HG03060 (cell line): ENCODE measurements around the gene NMT1.

Experiments used
- ATAC-seq: cut with Tn5 transposase; IDR thresholded peaks from one replicate; pipeline ENCODE4 v1.9.1; 2021; ENCODE audit warnings: low read depth, moderate number of reproducible peaks; ENCODE audit not compliant: unreplicated experiment

The NMT1 gene

DNA sequence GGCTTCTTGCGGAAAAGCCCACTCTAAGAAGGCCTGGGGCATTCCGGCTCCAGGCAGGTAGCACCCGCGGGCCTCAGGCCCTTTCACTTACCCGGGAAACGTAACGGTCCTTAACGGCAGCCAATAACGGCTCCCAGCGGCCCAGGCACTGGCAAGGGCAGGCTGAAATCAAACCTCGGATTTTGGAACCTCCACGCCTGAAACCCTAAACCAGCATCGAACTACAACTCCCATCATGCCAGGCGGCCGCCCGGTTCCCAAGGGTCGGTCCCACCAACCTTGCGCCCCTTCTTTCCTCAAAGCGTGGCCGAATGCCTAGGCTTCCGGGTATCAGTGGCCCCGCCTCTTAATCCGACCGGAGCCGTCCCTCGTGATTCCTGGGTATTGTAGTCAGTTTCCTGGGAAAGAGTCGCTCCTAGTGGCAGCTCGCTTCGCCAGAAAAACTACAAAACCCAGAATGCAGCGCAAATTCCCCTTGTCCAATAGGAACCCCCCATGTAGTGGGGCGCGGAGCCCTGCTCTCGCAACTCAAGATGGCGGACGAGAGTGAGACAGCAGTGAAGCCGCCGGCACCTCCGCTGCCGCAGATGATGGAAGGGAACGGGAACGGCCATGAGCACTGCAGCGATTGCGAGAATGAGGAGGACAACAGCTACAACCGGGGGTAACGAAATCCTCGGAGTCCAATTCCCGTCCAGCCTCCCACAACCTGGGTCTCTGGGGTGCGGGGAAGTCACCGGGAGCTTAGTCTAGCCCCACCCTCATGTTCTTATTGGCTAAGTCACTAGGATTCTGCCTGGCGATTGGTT is at the start of gene NMT1:
NMT1 (plus strand) TSS at position 521 of the 809 bp plus-strand sequence; CDS start at position 534, 13 bp downstream.
- peak; percentile 81 for ATAC-seq

DNA sequence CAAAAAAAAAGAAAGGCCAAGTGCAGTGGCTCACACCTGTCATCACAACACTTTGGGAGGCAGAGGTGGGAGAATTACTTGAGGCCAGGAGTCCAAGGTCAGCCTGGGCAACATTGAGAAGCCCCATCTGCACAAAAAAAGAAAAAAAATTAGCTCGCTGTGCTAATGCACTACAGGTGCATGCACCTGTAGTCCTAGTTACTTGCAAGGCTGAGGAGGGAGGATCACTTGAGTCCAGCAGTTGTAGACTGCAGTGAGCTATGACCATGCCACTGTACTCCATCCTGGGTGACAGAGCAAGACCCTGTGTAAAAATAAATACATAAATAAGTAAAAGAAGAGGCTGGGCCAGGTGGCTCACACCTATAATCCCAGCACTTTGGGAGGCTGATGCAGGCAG is 49.4 kb upstream of the NMT1 start:
- no peak for ATAC-seq

DNA sequence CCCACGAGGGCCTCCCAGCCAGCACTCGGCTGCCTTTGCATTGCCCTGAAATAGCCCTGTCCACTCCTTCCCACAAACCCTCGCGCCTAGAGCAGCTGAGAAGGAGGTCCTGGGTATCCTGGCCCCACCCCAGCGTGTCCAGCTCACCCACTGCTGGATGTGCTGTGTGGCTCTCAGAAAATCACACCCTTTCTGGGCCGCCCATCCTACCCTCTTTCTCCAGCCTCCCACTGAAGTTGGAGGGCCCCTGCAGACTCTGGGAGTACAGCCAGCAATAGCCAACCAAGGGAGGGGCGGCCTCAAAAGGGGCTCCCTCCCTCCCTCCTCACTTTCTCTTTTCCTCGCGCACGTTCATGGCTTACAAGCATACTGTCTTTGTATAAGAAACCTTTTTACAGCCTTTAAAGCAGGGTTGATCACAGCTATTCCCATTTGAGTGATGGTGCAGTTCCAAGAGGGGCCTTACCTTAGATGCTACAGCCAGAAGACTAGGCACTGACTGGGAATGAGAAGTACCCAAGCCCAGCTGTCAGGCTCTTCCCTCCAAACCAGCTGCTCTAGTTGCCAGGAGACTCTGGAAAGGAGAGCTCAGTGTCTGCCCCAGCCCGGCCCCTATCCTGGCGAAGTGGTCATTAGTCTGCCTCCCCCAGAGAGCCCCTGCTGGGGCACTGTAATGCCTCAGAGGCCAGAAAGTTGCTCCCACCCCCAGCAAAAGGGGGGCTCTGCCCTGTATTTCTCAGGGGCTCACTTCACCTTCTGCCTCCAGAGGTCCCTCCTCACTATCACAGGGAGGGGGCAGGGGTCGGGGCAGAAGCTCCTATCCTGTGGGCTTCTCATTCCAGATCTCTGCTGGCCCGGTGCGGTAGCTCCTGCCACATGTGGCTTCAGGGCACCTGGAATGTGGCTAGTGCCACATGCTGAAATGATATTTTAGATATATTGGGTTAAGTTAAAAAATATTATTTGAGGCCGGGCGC is 47.8 kb upstream of the NMT1 start:
- ATAC-seq: no peak

DNA sequence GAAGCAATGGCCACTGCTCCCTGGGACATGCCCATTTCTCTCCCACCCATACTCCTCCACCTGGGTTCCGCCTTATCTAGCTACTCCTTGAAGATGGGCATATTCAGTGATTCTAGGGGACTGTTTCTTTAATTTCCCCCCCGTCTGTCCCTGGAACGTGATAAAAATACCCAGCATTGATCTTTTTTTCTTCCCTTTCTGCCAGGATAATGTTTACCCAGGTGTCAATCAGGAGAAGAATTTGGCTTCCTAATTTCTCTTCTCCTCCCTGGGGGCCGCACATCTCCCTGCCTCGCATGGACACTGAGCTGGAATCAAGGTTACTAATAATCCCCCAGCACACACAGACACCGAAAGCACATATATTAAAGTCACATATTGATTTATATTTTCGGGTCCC is 44.9 kb upstream of the NMT1 start:
- no peak for ATAC-seq

DNA sequence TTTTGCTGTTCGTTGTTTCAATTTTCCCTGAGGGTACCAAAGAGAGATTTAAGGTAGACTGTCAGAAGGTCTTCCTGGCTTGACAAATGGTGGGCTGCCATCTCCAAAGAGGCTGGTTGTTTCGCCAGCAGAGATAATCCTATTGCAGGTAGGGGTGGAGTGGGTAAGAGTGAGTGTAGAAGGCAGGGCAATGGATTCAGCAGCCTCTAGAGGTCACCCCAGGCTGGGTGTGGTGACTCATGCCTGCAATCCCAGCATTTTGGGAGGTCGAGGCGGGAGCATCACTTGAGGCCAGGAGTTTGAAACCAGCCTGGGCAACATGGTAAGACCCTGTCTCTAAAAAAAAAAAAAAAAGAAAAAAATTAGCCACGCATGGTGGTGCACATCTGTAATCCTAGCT is 44.3 kb upstream of the NMT1 start:
- no peak for ATAC-seq

DNA sequence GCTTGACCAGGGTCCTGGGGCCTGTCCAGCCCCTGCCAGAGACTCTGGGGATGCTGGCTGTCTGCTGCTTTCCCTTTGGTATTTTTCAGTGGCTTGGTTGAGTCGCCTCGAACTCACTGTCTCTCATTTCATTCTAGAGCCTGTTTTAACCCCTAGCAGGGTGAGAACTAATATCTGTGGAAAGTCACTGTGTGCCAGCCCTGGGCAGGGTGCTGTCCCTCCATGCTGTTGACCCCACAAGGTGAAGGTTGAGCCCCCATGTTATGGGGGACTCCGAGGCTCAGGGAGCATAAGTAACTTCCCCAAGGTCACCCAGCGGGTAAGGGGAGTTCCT is 42.6 kb upstream of the NMT1 start:
- no peak for ATAC-seq

DNA sequence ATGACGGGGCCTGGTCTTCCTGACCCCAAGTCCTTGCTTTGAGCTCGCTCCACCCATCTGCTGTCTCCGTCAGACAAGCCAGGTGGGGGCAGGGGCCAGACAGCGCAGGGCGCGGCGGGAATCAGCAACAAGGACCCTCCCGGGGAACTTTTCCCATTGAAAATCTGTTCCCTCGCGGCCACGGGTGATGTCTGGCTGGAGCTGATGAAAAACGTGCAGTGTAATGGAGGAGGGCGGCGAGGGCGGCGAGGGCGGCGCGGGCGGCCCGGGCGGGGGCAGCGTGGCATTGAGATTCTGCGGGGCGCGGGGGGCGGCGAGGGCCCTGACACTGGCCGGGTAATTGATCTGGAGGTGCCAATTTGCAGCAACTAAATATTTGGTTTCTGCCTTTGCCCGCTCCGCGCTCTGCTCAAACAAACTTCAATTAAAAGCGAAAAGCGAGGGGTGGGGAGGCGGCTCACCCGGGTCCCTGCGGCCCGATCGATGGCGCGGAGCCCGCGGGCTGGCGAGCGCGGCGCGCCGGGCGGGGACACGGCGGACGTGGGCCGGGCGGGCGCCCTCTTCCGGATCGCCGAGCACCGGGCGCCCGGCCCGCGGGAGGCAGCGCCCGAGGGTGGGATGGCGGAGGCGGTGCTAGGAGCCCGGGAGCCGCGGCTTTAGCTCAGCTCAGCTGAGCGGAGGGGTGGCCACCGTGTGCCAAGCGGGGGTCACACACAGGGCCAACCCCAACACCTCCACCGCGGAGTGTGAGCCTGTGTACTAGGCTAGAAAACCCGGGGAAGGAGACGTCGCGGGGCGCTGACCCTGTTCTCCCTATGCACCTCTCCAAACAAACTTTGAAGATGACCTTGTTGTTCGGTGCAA is 42.0 kb upstream of the NMT1 start:
- ATAC-seq: no peak

DNA sequence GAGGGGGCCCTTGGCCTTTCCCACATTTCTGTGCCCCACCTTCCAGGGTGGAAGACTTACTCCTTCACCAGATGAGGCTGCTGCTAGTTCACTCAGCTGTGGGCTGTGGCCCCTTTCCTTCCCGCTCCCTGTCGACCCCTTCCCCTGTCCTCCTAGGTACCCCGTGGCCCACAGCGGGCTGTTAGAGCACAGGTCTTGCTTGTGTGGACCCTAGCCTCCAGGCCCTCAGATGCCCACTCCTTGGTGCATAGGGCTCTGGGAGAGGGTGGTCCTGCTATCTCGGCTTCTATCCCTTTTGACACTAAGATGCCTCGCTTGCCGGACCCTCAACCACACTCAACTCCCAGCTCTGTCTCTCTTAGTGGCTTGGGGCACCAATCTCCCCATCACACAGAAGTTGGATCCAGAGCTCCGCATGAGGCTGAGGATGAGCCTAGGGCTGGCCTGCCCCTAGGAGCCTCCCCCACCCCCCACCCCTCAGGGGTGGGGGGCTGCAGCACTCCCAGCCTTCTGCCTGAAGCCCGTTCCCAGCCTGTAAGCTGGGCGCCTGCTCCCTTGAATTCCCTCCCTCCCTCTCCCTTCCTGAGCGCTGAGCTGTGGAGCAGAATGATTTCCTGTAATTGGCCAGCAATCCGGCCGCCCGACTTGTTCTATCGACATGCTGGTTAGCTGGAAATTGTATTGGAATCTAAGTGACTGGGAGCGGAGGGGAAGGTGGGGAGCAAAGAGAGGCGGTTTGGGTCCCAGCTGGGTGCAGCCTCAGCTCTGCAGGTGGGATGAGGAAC is 40.6 kb upstream of the NMT1 start:
- no peak for ATAC-seq

DNA sequence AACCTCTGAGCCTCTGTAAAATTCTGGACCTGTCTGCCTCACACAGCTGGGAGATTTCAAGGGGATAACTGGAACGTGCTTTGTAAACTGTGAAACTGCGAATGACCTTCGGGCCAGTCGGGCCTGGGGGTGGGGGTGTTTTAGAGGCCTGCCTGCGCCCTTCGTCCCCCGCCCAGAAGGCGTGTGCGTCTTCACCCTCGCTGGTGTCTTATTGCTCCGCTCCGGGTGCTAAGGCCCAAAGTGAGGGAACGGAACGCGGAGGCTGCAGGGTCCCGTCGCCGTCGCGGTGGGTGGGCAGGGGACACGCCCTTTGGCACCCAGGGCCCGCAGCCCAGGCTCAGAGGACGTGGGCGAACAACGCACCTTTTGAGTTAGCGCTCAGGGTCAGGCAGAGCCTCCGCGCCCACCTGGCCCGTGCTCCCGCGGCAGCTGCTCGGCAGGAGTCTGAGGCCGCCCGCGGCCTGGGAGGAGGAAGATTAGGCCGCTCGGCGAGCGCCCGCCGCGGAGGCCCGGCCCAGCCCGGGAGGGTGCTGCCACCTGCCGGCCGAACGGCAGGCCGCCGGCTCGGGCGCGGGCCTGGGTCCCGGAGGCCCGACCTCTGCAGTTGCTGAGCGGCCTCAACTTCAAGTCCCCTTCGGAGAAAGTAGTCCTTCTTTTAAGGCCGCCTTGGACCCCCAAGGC is 39.4 kb upstream of the NMT1 start:
- ATAC-seq: no peak

DNA sequence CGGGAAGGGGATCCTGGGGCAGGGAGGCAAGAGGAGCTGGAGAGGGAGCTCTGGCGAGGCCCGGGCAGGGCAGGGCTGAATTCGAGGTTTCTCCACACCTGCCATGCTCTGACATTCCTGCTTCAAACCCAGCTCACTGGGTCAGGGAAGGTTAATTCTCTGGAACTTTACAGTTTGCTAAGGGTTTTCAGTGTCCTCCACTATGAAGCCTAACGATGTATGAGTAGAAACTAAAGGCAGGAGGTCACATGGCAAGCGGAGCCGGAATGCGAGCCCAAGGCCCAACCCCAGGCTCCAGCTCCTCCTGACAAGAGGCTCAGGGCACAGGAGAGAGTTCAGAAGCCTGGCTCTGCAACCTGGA is 38.8 kb upstream of the NMT1 start:
- no peak for ATAC-seq

DNA sequence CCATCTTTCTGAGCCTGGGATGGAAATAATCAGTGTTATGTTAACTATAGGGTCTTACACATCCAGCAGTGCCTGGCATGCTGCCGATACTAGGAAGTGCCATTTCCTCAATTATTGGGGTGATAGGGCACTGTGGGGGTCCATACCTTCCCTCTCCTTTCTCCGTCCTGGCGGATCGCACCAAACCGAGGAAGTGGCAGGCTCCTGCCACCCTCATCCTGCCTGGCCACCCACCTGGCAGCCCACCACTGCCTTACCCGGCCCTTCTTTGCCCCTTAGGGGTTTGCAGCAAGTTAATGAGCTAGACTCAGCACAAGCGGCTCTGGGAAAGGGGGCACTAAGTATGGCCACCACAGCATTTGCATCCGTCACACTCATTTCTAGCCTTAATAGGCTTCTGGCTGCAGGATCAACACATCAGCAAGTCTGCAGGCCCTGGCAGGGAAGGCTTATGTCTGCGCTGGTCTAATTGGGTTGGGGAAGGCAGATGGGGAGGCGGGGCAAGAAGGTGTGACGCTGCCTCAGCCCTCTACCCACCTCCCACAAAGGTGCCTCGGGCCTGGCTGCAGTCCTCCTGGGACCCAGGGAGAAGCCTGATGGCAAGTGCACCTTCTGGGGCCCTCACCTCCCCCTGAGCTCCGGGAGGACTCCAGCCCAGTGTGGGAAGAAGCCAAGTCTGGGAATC is 38.3 kb upstream of the NMT1 start:
- no peak for ATAC-seq

DNA sequence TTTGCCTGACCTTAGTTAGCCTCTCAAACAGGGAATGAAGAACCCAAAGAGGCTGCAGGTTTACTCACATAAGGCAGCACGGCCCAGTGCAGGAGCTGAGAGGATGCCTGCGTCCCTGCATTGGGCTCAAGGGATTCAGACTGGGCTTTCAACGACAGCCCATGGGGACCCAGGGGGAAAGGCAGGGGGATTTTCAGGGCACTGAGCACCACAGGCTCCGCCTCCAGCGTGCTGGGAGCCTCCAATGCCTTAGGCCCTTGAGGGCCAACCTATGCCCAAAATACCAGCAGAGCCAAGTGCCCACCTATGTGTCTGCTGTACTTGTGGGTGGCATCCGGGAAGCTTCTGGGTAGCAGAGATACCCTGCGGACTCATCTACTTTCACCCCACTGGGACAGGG is 32.0 kb upstream of the NMT1 start:
- no peak for ATAC-seq

DNA sequence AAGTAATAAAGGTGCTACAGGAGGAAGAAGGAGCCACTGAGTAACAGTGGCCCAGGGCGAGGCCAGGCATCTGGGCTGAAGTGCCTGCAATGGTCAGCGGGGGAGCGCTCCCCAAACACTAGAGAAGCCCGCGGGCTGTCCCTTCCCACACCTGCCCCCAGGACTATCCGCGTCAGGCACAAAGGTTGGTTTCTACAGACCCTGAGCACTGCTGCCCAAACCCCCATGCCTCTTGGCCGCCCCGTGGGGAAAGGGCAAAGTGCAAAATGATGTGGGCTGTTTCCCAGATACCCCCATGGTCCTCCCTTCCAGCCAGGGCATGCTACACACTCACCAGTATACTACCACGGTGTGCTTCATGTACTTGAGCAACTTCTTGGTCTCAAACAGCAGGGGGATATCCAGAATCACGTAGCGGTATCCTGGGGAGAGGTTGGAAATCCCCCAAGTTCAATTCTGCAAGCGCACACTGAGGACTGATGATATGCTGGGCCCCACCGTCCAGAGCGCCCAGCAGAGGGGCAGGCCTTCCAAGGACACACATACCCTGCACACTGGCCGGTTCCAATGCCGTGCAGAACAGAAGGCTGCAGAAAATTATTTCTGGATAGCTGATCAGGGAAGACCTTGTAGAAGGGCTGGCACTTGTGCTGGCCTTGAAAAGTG is 31.2 kb upstream of the NMT1 start:
- no peak for ATAC-seq

DNA sequence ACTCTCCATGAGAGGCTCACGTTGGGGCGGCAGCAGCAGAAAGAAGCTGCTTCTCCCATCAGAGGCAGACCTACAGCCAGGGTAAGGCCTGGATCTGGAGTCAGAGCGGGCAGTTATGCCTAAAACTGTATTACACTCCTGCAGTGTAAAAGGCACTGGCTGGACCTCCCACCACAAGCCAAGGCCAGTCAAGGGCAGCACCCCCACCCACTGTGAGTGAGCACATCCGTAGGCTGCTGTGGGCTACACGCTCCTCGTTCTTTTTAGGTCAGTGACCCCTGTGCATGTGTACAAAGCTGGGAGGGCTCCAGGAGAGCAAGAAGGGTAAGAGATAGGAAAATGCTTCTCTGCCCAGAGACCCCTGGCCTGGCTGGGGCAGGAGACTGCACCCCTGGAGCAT is 30.4 kb upstream of the NMT1 start:
- ATAC-seq: no peak

DNA sequence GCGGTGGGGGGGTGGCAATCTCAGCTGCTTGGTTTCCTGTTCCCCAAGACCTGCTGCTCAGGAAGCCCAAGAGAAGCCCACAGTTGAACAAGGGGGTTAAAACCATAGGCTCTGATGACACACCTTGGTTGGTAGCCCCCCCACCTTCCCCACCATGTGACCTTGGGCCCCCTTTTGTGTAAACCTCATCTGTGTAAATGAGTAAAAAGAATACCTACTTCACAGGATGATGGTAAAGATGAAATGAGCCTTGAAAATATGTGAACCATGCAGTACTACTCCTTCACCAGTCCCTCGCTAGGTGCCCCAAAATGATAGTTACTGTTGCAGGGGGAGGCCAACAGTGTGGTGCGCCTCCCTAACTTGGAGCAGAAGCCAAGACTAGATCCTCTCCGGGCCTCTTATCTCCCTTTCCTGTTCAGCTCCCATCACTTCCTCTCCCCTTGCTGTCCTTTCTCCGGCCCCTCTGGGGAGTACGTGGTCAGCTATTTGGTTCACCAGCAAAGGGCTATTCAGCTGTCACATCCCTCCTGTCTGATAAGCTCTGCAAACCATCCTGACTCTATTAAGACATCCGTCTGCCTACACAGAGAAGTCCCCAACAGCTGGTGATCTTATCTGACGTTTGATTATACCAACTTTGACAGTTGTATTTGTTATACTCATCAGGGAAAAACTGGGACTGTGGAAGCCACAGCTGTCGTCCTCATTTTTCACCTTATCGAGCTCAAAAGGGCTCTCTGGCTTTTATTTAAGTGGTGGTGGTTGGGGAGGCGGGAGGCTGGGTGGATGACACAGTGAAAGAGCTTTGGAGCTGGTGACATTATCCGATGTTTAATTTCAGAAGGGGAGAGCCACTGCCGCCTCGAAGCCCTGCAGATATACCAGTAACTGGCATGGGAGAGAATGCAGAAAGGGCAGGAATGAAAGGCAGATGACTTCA is 29.6 kb upstream of the NMT1 start:
- ATAC-seq: no peak

DNA sequence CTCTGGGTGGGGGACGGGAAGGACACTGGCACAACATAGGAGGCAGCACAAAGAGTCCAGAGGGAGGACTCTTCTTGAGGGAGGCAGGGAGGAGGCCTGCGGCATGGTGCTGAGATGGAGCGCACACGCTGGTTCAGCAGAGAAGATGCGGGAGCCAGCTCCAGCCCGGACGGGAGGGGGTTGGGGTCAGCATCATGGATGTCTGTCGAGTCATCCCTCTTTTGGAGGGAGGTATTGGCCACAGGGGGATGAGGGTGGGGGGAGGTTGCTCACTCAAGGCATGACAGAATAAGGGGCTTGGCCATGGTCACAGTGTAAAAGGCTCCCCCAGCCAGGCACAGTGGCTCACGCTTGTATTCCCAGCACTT is 29.0 kb upstream of the NMT1 start:
- no peak for ATAC-seq

DNA sequence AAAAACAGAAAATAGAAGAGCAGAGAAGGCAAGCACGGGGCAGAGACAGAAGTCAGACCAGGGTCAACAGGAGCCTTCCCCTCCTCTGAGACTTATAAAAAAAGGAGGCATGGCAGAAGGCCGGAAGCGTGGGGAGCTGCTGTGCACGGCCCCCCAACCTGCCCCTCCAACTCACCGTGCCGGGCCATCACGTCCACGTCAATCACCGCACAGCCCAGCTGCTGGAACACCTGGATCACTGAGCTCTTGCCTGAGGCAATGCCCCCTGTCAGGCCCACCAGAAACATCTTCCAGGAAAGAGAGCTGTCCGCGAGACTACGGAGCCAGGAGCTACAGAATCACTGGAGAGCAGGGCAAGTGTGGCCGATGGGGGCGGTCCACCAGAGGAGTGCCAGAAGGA is 26.5 kb upstream of the NMT1 start:
- ATAC-seq: no peak
